Endothelial cell of umbilical vein (primary cell): ENCODE measurements around the gene SHOC2.

Experiments used
- EZH2 ChIP-seq: IDR thresholded peaks from 2 replicates; pipeline ENCODE4 v1.6.1; 2012; ENCODE audit warnings: borderline replicate concordance, low read depth, mild to moderate bottlenecking, moderate library complexity, low read length, inconsistent platforms; ENCODE audit not compliant: severe bottlenecking
- FOS ChIP-seq: IDR thresholded peaks from 2 replicates; pipeline ENCODE4 v1.6.1; 2011; ENCODE audit warnings: mild to moderate bottlenecking, low read length, moderate library complexity, borderline replicate concordance; ENCODE audit not compliant: insufficient read depth
- GATA2 ChIP-seq: IDR thresholded peaks from 2 replicates; pipeline ENCODE4 v1.7.0; 2011; ENCODE audit warnings: low read depth, mild to moderate bottlenecking, moderate library complexity, mixed read lengths, low read length; ENCODE audit not compliant: insufficient read length, insufficient read depth
- POLR2A ChIP-seq: IDR thresholded peaks from 2 replicates; pipeline ENCODE4 v1.6.1; 2012; ENCODE audit warnings: low read depth, mild to moderate bottlenecking, control low read depth, low read length
- POLR2AphosphoS5 ChIP-seq: IDR thresholded peaks from 2 replicates; pipeline ENCODE4 v1.6.1; 2012; ENCODE audit warnings: low read depth, mild to moderate bottlenecking, control low read depth, low read length, moderate library complexity; ENCODE audit not compliant: insufficient read depth
- TF ChIP-seq, protein P1 (sequence below), 2 donors: IDR thresholded peaks; 1 replicate in 1 of 2; 2 replicates in 1 of 2; pipeline ENCODE4 v1.5.1; 2011; ENCODE audit warnings: low read length in 2 of 2, mild to moderate bottlenecking in 2 of 2, moderate library complexity in 2 of 2, control low read depth in 1 of 2, inconsistent platforms in 1 of 2, low read depth in 1 of 2; ENCODE audit not compliant: insufficient read depth in 1 of 2; ENCODE audit errors: extremely low read depth in 1 of 2
- TF ChIP-seq, protein P2 (sequence below): IDR thresholded peaks from 2 replicates; pipeline ENCODE4 v1.6.1; 2011; ENCODE audit not compliant: insufficient read depth, insufficient read length

DNA sequence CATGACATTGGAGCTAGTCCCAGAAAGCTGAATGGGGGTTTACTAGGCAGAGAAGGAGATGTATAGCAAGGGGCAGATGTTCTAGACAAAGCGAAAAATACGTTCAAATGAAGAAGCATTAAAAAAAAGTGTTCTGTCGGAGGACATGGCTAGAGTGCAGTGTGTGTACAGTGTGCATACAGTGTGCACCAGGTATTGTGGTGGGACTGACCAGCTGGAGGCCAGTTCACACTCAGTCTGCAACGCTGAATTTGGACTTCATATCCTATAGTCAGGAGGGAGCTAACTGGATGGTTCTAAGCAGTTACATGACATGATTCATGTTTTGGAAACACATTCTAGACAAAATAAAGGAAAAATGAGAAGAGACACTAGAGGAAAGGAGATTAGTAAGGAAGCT, 9.3 kb upstream of the SHOC2 start:
- TF ChIP-seq, protein P1, sequence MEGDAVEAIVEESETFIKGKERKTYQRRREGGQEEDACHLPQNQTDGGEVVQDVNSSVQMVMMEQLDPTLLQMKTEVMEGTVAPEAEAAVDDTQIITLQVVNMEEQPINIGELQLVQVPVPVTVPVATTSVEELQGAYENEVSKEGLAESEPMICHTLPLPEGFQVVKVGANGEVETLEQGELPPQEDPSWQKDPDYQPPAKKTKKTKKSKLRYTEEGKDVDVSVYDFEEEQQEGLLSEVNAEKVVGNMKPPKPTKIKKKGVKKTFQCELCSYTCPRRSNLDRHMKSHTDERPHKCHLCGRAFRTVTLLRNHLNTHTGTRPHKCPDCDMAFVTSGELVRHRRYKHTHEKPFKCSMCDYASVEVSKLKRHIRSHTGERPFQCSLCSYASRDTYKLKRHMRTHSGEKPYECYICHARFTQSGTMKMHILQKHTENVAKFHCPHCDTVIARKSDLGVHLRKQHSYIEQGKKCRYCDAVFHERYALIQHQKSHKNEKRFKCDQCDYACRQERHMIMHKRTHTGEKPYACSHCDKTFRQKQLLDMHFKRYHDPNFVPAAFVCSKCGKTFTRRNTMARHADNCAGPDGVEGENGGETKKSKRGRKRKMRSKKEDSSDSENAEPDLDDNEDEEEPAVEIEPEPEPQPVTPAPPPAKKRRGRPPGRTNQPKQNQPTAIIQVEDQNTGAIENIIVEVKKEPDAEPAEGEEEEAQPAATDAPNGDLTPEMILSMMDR (IDR thresholded peaks at IDR 0.05; ENCODE audit: extremely low read depth in 1 of 2, insufficient read depth in 1 of 2, low read depth in 1 of 2, low read length in 2 of 2) = no peak
- no peak for TF ChIP-seq GATA2
- TF ChIP-seq, protein P2, sequence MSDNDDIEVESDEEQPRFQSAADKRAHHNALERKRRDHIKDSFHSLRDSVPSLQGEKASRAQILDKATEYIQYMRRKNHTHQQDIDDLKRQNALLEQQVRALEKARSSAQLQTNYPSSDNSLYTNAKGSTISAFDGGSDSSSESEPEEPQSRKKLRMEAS = no peak
- no peak for TF ChIP-seq POLR2AphosphoS5
- no peak for TF ChIP-seq EZH2
- TF ChIP-seq POLR2A = no peak
- TF ChIP-seq FOS = no peak
